HUES64 (cell line): Measurements from ENCODE around the gene CDC42SE2.
"Not testable (repeated sequence)": the region's sequence is repeated elsewhere in the genome, so short reads cannot be mapped to it uniquely, and the experiment has no call there.

ENCODE experiments used
- H3K27ac ChIP-seq: 2 replicates; pipeline ENCODE4 v1.7.0; 2013; ENCODE audit warnings: low read depth, low read length, inconsistent platforms
- H3K27me3 ChIP-seq: 2 replicates; pipeline ENCODE4 v1.6.1; 2013; ENCODE audit warnings: mild to moderate bottlenecking, low read length; ENCODE audit not compliant: insufficient read depth
- H3K36me3 ChIP-seq: 2 replicates; pipeline ENCODE4 v1.6.1; 2013; ENCODE audit warnings: mild to moderate bottlenecking, low read length; ENCODE audit not compliant: insufficient read depth
- H3K4me1 ChIP-seq: 2 replicates; pipeline ENCODE4 v1.6.1; 2013; ENCODE audit warnings: mild to moderate bottlenecking, low read length, moderate library complexity; ENCODE audit not compliant: insufficient read depth
- H3K4me3 ChIP-seq: 2 replicates; pipeline ENCODE4 v1.5.1; 2013; ENCODE audit warnings: mild to moderate bottlenecking, low read length, moderate library complexity
- H3K9ac ChIP-seq: 2 replicates; pipeline ENCODE4 v1.6.1; 2013; ENCODE audit warnings: mild to moderate bottlenecking, low read depth, low read length
- H3K9me3 ChIP-seq: 2 replicates; pipeline ENCODE4 v1.6.1; 2013; ENCODE audit warnings: low read depth, low read length; ENCODE audit not compliant: insufficient read depth
- WGBS: fragments of 150-250, 120-280 bp; methylation state at CpG from one replicate; pipeline ENCODE4 v1.1.7; 2013; ENCODE audit warnings: missing lambda C conversion rate; 5-methylcytosine and 5-hydroxymethylcytosine counted together

Gene CDC42SE2

DNA sequence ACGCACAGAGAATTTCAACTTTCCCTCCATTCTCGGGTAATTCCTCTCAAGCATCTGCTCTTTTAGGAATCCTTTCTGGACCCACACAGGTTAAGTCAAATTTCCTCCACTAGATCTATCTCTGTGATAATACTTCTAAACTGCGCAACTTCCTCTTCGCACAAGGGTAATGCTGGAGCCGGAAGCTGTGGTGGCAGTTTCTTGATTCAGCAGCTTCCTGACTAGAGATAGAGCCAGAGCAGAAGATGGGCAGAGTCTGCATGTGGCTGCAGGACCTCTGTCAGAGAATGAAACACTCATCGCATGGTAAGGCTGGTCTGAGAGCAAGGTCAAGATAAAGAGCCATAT, 11.1 kb upstream of the CDC42SE2 start:
- Histone ChIP-seq H3K4me3 (no peak overlapping the region), H3K36me3 (no peaks in the 10 kb centered on the region), H3K9me3 (no peaks in the 10 kb centered on the region), H3K4me1 (no peaks in the 10 kb centered on the region), H3K27me3 (no peaks in the 10 kb centered on the region), H3K9ac (no peak overlapping the region), H3K27ac (no peak overlapping the region)
- WGBS = 87% methylated on average over 6 of the region's 6 CpGs

DNA sequence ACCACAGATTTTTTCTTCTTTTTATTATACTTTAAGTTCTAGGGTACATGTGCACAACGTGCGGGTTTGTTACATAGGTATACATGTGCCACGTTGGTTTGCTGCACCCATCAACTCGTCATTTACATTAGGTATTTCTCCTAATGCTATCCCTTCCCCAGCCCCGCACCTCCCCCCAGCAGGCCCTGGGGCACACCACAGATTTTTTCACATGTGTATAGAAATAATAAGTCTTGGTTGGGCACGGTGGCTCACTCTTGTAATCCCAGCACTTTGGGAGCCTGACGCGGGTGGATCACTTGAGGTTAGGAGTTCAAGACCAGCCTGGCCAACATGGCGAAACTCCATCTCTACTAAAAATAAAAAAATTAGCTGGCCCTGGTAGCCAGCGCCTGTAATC, 9.8 kb upstream of the CDC42SE2 start:
- not testable (repeated sequence) for H3K4me3 ChIP-seq

DNA sequence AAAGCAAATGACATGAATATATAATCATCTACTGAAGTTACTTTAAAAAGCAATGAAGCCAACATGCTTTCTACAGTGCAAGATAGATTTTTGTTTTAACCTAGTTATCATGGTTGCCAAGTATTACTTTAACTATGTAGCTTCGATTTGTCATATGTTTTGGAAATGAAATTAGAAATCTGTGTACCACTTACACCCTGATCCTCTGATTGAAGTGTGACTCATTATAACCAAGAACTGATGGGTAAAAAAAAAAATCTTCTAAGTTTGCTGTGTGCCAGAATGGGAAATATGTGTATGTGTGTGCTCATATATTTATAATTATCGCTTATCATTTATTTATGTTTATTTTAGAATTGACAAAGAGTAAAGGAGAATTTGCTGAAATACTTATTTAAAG, 9.1 kb upstream of the CDC42SE2 start:
- no peaks in the 10 kb centered on the region for H3K36me3 ChIP-seq
- no peak overlapping the region for H3K9ac ChIP-seq
- no peaks in the 10 kb centered on the region for H3K9me3 ChIP-seq
- no peak overlapping the region for H3K27ac ChIP-seq
- 100% methylated on average over 1 of the region's 2 CpGs for WGBS
- no peaks in the 10 kb centered on the region for H3K4me1 ChIP-seq
- no peaks in the 10 kb centered on the region for H3K27me3 ChIP-seq
- no peak overlapping the region for H3K4me3 ChIP-seq

More for the DNA sequence above, 9.8 kb upstream of the CDC42SE2 start:
- H3K27ac ChIP-seq, H3K9me3 ChIP-seq, H3K27me3 ChIP-seq, H3K36me3 ChIP-seq, H3K4me1 ChIP-seq, H3K9ac ChIP-seq: not testable (repeated sequence)
- 93% methylated on average over 7 of the region's 10 CpGs for WGBS

DNA sequence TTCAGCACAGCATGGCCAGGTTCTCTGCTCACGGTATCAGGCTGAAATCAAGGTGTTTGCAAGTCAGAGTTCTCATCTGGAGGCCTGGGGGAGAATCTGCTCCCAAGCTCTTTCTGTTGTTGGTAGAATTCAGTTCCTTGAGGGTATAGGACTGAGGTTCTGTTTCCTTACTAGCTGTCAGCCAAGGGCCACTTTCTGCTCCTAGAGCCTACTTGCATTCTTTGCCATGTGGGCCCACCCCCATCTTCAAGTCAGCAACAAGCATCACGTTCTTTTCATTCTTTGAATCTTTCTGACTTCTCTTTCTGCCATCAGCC, 7.4 kb upstream of the CDC42SE2 start:
- H3K27me3 ChIP-seq = no peaks in the 10 kb centered on the region
- no peak overlapping the region for H3K27ac ChIP-seq
- no peaks in the 10 kb centered on the region for H3K9me3 ChIP-seq
- WGBS = 92% methylated on average over 2 of the region's 2 CpGs
- no peaks in the 10 kb centered on the region for H3K36me3 ChIP-seq
- H3K4me1 ChIP-seq = no peaks in the 10 kb centered on the region
- no peak overlapping the region for H3K4me3 ChIP-seq
- no peak overlapping the region for H3K9ac ChIP-seq

DNA sequence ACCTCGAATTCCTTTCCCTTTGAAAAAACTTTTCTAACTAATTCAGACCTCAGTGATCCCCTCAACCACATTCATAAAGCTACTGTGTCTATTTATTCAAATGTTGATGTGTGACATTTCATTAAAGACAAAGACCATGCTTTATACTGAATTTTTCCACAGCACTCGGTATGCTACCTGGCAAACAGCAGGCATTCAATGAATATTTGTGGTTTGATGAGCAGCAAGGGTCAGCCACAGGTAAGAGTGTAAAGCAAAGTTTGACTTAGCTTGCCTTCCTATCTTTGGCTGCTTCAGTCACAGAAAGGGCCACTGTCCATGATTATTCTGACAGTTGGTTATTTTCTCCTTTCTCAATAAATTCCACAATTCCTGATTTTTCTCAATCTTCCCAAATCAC, 5.1 kb upstream of the CDC42SE2 start:
- 74% methylated on average over 2 of the region's 2 CpGs for WGBS
- Histone ChIP-seq H3K4me1 (peaks cover 3% of the 10 kb centered on the region; the same call in 1 of the 2 replicates), H3K9ac (no peak overlapping the region), H3K9me3 (no peaks in the 10 kb centered on the region), H3K27ac (no peak overlapping the region), H3K4me3 (no peak overlapping the region), H3K27me3 (no peaks in the 10 kb centered on the region), H3K36me3 (no peaks in the 10 kb centered on the region)

DNA sequence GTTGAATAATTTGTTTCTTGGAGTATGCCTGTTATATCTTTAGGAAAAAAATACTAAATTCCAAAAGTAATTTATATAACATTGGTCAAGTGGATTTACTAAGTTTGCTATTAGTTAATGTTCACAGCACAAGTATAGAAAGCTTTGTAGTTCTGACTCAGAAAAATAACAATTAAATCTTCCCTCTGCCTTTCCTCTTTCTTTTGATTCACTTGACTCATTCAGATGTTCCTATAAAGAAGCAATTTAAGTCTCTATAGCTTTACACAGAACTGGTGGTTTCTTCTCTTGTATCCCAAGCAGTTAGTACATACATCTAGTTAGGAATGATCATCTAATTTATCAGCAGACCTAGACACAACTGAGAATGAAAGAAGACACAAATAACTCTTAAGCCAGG, 4.5 kb upstream of the CDC42SE2 start:
- Histone ChIP-seq H3K27ac (no peak overlapping the region), H3K4me1 (peaks cover 3% of the 10 kb centered on the region; the same call in 1 of the 2 replicates), H3K4me3 (no peak overlapping the region), H3K36me3 (no peaks in the 10 kb centered on the region), H3K27me3 (no peaks in the 10 kb centered on the region), H3K9me3 (no peaks in the 10 kb centered on the region), H3K9ac (no peak overlapping the region)

DNA sequence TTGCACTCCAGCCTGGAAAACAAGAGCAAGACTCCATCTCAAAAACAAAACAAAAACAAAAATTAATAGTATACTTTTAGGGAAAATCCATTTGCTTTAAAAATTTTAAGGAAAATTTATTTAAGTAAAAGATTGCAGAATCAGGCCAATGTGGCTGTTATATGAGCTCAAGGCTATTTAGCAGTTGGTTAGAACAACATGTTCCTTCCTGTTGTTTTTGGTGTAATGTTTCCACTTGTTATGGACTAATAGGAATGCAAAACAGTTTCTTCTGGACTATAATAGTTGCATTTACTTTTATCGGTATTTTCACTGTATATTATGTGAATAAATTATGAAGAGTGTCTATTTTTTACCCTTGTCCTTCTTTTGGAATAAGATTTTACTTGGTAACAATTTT, 3.0 kb upstream of the CDC42SE2 start:
- Histone ChIP-seq H3K27me3 (no peaks in the 10 kb centered on the region), H3K36me3 (no peaks in the 10 kb centered on the region), H3K9ac (no peak overlapping the region), H3K4me1 (peaks cover 11% of the 10 kb centered on the region), H3K4me3 (no peak overlapping the region), H3K9me3 (no peaks in the 10 kb centered on the region), H3K27ac (no peak overlapping the region)
- WGBS = no CpG with 5 or more reads among the region's 1 CpG

DNA sequence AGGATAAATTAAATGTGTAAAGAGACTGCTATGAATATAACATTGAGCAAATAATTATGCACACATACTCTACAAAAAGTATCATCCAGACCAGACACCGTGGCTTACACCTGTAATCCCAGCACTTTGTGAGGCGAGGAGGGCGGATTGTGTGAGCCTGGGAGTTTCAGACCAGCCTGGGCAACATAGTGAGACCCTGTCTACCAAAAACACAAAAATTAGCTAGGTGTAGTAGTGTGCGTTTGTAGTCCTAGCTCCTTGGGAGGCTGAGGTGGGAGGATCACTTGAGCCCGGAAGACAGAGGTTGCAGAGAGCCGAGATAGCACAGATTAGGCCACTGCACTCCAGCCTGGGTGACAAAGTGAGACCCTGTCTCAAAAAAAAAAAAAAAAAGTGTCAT, 2.4 kb upstream of the CDC42SE2 start:
- no peaks in the 10 kb centered on the region for H3K27me3 ChIP-seq

DNA sequence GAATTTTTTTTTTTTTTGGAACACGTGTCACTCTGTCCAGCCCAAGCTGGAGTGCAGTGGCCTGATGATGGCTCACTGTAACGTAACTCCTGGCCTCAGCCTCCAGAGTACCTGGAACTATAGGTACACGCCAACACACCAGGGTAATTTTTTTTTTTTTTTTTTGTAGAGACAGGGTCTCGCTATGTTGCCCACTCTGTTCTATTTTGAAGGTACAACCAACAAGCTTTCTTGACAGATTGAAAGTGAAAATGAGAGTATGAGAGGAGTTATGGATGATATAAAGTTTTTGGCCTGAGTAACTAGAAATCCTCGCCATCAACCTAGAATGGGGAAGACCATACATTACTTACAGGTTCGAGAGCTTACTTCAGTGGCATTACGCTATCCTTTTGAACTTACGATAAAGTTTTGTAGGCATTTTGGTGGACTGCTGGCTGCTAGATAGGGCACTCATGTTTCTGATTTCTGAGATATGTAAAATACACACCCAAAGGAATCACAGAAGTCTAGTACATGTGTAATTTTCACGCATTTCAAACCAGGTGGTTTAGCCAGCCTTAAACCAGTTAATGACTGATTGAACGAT, 806 bp upstream of the CDC42SE2 start:
- no peaks in the 10 kb centered on the region for H3K27me3 ChIP-seq
- peak overlapping the region; percentile 97 for H3K4me3 ChIP-seq
- no peaks in the 10 kb centered on the region for H3K9me3 ChIP-seq
- 46% methylated on average over 10 of the region's 10 CpGs for WGBS
- no peaks in the 10 kb centered on the region for H3K36me3 ChIP-seq
- H3K4me1 ChIP-seq = peaks cover 11% of the 10 kb centered on the region
- peak overlapping the region; percentile 71 for H3K9ac ChIP-seq
- H3K27ac ChIP-seq = no peak overlapping the region

More for the DNA sequence above, 2.4 kb upstream of the CDC42SE2 start:
- Histone ChIP-seq H3K27ac (no peak overlapping the region), H3K4me1 (peaks cover 11% of the 10 kb centered on the region), H3K9me3 (no peaks in the 10 kb centered on the region), H3K4me3 (no peak overlapping the region), H3K36me3 (no peaks in the 10 kb centered on the region), H3K9ac (no peak overlapping the region)
- 93% methylated on average over 6 of the region's 6 CpGs for WGBS

DNA sequence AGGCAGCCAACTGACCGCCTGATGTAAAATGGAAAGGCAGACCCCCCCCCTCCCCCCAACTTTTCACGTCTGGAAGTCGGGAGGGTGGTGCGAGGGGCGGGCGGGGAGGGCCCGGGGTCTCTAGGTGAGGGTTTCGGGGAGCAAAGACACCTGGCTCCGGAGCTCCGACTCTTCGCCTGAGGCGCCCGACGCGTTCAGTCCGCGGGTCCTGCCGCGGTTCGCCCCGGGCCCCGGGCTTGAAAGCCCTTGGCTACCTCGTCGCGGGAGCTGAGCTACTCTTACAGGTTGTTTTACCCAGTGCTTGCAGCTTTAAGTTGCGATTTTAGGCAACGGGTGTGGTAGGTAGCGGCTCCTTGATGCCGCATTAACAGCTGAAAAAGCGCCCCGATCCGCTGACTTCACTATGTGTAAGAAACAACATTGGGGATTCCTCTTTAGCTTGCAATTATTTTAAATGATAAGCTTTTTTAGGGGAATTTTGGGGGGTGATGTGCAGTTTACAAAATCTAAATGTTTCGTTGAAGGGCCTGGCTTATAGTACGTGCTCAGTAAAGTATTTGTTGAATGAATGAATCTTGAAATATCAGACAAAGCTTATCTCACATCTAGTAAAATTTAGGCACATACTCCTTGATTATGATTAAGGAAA, 722 bp downstream of the CDC42SE2 start:
- Histone ChIP-seq H3K27me3 (no peaks in the 10 kb centered on the region), H3K36me3 (no peaks in the 10 kb centered on the region), H3K4me1 (peaks cover 11% of the 10 kb centered on the region), H3K27ac (peak overlapping the region; percentile 89), H3K9ac (peak overlapping the region; percentile 93), H3K9me3 (no peaks in the 10 kb centered on the region), H3K4me3 (peak overlapping the region; percentile 97)
- under 1% methylated on average over 34 of the region's 34 CpGs for WGBS

DNA sequence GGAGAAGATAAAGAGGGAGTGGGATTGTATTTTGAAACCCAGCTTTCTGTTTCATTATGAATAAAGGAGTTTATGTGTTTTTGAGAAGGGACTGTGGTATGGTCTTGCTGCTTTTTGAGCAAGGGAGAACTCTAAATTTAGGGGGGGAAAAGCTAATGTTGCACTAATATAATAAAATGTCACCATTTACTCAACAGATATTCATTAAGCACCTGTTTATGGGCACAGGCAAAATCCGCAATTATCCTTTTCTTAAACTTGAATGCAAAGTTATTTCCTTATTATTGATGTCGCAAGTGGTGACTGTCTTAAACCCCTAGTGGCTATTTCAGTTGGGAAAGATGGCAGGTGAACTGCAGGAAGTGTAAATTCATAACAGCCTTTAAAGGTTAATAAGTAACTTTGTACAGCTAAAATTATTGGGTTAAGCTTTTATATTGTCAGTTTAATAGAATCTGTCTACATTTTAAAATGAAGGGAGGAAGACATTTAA, 1.5 kb downstream of the CDC42SE2 start:
- no peaks in the 10 kb centered on the region for H3K9me3 ChIP-seq
- no peak overlapping the region for H3K27ac ChIP-seq
- H3K36me3 ChIP-seq = no peaks in the 10 kb centered on the region
- peaks cover 11% of the 10 kb centered on the region for H3K4me1 ChIP-seq
- H3K27me3 ChIP-seq = no peaks in the 10 kb centered on the region
- H3K4me3 ChIP-seq = peak overlapping the region; percentile 97
- H3K9ac ChIP-seq = no peak overlapping the region
- 53% methylated on average over 2 of the region's 2 CpGs for WGBS
